Activated CD4-positive, alpha-beta T cell treated with anti-CD3 and anti-CD28 coated beads, Interleukin-2, amount 50 U/mL, for 16 hours (primary cell): ENCODE data around the gene INPPL1.
"Not testable (repeated sequence)": the region's sequence is repeated elsewhere in the genome, so short reads cannot be mapped to it uniquely, and the experiment has no call there.

ENCODE experiments used
- DNase-seq: peaks from one replicate; pipeline ENCODE4 v3.0.0-alpha.2; 2020

Gene INPPL1

DNA sequence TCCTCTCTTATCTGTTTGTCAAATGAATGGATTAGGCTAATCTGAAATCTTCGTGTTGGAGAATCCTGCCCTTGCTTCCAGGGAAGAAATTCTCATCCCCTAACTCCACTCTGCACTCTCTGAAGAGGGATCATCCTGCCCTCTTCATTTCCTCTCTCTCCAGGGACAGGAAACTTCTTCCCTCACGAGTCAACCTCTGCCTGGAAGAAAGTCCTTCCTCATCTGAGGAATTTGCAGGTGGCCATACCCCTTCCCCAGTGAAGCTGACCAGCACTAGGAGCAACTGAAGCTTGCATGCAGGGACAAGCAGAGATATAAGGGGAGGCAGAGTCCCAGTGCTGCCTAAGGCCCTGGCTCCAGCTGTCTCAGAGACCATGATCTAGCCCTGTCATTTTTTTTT is 23.0 kb downstream of the INPPL1 start:
- DNase-seq: no peak

DNA sequence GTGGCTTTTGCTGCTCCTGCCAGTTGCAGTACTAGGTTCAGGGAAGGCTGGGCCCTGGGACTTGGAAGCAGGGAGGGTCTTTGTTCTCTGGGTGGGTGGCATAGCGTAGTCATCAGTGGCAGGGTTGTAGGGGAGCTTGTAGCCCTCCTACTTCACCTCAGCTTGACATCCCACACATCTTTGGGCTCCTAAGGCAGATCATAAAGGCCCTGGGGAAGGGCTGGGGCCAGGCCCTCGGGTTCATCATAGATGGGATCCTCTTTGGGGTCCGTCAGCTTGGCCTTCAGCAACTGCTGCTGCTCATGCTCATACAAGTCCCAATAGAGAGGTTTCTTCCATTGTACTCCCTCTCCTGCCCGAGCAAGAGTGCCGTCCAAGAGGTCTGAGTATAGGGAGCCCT is 25.4 kb downstream of the INPPL1 start:
- no peak for DNase-seq

DNA sequence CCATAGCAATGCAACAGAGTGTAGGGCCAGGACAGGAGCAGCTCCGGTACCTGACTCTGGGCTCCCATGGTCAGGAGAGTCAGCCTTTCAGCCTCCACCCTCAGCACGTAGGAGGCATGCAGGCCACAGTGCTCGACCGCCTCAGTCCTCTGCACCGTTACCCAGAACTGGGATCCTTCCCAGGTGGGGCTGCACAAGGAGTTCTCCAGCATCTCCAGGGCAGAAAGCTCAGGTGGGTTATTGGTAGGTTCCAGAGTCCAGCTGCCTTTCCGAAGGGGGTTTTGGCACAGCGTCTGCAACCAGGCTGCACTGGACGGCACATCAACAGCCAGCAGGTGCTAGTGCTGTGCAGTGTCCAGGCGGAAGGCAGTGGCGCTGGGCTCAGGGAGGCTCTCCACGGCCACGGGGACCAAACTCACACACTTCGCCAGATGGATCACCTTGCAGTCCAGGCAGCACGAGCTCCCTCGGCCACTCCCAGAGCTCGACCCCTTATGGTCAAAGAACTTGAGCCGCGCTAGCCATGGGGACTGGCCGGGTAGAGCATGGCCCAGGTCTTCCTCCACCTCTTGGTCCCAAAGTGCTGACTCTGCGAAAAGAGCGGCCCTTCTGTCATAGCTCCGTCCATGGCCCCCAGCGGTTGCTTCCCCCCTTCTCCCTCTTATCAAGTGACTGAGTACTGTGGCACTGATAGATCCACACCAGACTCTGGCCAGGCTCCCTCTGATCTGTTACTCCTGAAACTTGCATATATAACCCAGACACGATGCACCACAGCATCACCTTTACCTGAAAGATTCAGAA is 26.3 kb downstream of the INPPL1 start:
- no peak for DNase-seq

DNA sequence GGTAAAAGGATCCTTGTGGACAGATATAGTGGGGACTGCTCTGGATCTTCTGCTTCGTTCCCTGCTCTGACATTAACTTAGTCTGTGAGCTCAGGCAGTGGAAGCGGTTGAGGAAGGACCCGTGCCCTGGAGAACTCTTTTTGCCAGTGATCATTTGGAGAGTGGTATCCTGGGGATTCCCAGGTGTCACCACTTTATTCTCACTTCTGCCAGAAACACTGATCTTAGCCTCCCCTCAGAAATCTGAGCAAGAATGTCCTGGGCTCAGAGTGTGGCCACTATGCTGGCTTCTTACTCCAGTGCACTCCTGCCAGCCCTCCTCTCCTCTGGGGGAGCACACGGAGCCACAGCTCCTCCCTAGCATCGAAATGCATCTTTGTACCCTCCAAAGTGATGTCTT is 27.0 kb downstream of the INPPL1 start:
- DNase-seq: no peak

DNA sequence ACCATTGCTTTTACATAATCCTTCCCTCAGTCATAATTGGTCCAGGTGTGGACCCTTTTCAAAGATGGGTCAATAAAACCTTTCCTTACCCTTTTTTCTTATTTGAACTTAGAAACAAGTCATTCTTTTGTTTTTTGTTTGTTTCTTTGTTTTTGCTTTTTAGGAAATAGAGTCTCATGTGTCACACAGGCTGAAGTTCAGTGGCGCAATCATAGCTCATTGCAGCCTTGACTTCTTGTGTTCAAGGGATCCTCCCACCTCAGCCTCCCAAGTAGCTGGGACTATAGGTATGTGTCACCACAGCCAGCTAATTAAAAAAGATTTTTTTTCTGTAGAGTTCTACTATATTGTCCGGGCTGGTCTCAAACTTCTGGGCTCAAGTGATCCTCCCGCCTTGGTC is 28.8 kb downstream of the INPPL1 start:
- DNase-seq: no peak

DNA sequence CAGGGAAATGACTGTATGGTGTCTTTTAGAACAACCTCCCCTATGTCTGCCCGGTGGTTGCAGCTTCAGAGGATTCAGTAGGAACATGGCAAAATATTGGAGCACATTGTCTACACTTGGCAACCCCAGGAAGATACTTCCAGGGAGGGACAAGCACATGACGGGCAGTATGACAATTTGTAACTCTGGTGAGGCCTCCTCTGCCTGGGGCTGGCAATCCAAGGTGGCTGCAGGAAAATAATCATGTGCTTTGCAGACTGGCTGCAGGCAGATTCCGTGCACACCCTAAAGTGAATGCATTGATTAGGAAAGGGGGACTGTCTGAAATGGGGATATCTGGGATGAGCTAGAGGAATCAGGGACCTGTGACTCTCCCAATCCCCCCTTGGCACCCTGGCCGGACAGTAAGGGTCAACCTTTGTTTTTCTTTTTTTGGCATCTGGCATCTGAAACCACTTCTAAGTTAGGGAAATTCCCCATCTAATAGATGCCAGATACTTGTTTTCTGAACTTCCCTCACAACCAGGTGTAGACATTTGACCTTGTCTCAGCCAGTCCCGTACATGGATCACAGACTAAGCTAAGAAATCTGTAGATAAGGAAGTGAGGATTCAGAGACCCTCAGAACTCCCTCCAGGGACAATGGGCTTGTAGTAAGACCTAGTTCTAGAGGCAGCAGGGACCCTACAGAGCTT is 29.9 kb downstream of the INPPL1 start:
- DNase-seq: no peak

DNA sequence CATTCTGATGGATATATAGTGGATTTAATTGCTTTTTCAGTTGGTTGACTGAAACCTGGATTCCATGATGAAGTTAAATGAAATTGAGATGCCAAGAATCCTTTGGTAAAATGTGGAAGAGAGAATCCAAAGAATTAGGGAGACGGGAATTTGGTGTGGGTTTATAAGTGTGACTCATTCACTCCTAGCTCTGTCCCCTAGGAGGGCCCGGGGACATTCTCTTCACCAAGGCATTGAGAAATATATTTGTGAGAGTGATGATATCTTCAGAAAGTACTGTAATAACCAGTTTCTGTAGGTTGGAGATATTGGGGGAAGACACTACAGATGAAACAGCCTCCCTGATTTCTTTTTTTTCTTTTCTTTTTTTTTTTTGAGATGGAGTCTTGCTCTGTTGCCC is 33.0 kb downstream of the INPPL1 start:
- no peak for DNase-seq

DNA sequence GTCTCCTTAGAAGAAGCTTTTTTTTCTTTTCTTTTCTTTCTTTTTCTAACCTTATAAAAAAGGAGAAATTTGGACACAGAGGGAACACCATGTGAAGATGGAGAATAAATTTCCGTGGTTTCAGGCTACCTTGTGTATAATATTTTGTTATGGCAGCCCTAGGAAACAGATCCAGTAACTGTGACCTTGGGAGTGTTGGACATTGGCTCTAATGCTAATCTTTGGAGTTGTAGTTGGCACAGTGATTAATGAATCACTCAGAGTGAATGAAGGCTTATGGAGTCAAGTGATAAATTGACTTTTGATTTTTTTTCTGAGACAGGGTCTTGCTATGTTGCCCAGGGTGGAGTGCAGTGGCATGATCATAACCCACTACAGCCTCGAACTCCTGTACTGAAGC is 34.9 kb downstream of the INPPL1 start:
- DNase-seq: no peak

DNA sequence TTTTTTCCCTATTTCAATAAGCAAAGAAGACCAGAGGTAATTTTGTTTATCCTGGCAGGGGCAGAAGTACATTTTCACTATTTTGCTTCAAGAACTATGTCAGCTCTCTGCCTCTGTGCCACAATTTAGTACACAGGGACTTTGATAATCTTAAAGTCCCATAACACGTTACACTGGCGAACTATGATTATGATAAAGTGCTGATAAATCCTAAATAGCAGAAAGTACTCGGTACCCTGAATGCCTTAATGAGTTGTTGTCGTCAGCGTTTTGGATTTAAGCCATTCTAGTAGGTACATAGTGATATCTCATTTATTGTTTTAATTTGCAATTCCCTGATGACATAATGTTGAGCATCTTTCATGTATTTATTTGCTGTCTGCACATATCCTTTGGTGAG is 36.0 kb downstream of the INPPL1 start:
- no peak for DNase-seq

DNA sequence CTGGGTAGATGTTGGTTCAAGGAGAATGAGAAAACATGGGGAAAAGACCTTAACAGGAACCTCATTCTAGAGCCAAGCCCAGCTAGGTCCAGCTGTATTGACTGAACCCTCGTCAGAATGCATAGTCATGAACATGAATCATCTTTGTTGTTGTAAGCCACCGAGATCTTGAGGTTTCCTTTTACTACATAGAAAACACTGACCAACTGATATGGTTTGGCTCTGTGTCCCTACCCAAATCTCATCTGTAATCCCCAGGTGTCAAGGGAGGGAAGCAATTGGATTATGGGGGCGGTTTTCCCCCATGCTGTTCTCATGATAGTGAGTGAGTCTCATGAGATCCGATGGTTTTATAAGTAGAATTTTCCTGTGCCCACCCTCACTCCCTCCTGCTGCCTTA is 38.8 kb downstream of the INPPL1 start:
- DNase-seq: no peak

DNA sequence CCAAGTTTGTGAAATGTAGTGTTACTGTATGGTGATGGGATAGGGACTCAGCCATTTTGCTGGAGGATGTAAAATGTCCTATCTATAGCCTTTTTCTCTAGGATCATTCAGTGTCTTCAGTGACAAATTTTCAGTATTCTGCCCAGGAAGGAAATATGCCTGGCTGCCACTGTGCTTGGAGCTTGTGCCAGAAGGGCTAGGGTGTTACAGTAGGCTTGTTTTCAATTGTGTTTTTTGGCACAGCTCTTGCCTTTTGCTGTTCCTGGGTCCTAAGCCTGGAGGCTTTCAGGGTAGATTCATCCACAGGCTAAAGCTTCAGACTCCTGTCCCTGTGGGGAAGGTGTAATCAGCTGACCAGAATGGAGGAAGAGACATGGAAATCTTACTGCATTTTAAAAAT is 41.4 kb downstream of the INPPL1 start:
- no peak for DNase-seq

DNA sequence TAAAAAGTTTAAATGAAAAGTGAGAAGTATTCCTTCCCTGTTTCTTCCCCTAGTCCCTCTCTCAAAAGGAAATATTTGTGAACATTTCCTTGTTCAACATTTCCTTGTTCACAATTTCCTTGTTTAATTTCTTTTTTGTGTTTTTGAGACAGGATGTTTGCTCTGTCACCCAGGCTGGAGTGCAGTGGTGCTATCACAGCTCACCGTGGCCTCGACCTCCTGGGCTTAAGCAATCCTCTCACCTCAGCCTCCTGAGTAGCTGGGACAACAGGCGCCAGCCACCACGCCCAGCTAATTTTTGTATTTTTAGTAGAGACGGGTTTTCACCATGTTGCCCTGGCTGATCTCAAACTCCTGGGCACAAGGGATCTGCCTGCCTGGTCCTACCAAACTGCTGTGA is 42.4 kb downstream of the INPPL1 start:
- DNase-seq: not testable (repeated sequence)

DNA sequence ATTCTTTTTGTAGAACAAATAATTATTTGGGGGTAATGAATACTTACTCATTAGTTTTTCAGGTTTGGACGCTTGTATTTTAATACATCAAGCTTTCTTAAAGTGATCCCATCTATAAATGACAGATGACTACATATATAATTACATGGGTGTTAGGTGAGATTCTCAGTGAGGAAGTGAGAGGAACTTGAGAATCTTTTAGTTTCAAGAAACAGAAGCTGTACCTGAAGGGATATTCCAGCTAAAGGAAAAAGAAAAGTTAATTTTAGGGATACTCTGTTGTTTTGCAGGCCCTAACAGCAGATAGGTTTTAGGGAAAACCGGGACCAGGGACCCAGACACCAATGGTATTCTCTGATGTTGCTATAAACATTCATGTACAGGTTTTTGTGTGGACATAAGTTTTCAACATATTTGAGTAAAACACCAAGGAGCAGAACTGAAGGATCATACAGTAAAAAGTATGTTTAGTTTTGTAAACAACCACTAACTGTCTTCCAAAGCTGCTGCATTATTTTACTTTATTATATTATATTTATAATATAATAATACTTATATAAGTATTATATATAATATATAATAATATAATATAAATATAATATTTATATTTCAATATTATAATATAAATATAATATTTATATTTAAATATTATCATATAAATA is 43.5 kb downstream of the INPPL1 start:
- no peak for DNase-seq

DNA sequence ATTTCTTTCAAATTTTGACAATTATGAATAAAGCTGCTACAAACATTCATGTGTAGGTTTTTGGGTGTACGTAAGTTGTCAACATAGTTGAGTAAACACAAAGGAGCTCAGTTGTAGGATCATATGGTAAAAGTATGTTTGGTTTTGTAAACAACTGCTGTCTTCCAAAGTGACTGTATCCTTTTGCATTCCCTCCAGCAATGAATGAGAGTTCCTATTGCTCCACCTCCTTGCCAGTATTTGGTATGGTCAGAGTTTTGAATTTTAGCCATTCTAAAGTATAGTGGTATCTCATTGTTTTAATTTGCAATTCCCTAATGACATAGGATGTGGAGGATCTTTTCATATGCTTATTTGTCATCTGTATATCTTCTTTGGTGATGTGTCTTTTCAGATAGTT is 47.4 kb downstream of the INPPL1 start:
- DNase-seq: no peak

DNA sequence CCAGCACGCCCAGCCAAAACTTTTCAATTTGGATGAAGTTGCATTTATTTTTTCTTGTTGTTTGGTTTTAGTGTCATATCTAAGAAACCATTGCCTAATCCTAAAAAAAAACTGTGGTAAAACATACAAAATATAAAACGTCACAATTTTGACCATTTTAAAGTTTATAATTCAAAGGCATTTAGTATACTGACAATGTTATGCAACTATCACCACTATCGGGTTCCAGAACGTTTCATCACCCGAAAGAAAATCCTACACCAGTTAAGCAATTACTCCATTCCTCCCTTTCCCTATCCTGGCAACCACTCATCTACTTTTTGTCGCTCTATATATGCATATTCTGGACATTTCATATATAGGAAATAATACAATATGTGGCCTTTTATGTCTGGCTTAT is 49.9 kb downstream of the INPPL1 start:
- DNase-seq: no peak

DNA sequence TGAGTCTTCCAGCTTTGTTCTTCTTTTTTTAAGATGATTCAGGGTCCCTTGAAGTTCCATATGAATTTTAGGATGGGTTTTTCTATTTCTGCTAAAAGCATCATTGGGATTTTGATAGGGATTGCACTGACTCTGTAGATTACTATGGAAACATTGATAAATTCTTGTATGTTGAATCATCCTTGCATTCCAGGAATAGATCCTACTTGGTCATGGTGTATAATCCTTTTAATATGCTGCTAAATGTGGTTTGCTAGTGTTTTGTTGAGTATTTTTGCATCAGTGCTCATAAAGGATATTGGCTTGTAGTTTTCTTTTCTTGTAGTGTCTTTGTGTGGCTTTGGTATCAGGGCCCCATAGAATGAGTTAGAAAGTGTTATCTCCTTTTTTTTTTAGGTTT is 54.3 kb downstream of the INPPL1 start:
- DNase-seq: no peak

DNA sequence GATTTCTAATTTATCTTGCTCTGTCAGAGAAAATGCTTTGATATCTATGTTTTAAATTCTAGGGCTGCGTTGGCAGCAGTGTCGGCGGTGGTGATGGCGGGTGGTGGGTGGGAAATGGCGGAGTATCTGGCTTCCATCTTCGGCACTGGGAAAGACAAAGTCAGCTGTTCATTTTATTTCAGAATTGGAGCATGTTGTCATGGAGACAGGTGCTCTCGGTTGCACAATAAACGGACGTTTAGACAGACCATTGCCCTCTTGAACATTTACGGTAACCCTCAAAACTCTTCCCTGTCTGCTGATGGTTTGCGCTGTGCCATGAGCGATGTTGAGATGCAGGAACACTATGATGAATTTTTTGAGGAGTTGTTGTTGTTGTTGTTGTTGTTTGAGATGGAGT is 55.5 kb downstream of the INPPL1 start:
- DNase-seq: no peak

DNA sequence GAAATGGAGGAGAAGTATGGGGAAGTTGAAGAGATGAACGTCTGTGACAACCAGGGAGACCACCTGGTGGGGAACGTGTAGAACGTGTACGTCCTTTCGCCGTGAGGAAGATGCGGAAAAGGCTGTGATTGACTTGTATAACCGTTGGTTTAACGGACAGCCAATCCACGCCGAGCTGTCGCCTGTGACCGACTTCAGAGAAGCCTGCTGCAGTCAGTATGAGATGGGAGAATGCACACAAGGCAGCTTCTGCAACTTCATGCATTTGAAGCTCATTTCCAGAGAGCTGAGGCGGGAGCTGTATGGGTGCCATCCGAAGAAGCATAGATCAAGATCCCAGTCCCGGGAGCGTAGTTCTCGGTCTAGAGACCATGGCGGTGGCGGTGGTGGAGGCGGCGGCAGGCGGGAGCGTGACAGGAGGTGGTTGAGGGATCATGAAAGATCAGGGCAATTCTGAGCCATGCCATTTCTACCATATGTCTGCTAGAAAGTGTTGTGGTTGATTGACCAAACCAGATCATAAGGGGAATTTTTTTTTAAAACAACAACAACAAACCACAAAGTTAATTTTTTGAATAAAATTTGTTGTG is 56.3 kb downstream of the INPPL1 start:
- no peak for DNase-seq

DNA sequence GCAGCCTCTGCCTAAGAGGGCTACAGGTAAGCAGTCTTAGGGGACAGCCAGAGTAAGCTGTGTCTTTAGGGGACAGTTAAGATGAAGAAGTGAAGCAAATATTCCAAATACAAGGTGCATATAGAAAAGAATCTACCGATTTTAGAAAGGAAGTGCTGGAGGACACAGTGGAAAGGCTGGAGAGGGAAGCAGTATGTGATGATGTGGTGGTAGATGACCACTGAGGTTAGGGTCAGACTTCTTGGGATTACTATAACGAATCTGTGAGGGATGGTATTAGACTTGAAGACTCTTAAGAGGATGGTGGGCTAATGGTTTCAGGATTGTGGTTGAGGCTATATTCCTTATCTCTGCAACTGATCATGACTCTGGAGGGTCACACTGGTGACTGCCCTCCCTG is 59.4 kb downstream of the INPPL1 start:
- DNase-seq: no peak

DNA sequence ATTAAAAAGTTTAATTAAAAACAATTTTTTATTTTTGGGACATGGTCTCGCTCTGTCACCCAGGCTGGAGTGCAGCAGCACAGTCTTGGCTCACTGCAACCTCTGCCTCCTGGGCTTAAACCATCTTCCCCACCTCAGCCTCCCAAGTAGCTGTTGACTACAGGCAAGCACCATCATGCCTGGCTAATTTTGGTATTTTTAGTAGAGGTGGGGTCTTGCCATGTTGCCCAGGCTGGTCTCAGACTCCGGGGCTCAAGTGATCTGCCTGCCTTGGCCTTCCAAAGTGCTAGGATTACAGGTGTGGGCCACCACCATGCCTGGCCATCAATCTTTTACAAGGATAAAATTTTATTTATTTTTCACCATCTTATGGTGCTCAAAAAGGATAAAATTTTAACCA is 62.7 kb downstream of the INPPL1 start:
- no peak for DNase-seq
